Inflammatory macrophage treated with lipopolysaccharide for 1 hour (primary cell): ENCODE results near the gene SIGMAR1.

Experiments
- DNase-seq, 2 donors: peaks; one replicate each; pipeline ENCODE4 v3.0.0-alpha.2; 2020 to 2022

SIGMAR1 gene

DNA sequence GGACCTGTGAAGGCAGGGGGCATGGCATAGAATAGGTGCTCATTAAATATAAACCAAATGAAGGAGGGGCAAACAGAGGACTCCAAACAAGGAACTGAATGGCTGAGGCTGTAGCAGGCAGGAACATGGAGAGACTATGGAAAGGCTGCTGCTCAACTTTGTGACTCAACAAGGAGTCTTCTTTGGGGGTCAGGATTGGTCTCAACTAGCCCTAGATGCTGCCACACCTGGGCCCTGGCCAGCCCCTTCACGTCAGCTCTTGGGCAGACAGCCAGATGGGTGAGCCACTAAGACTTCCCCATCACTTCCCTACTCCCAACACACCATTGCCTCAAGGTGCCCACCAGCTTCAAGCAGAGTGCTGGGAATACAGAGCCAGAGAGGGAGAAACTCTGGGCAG is 36.7 kb downstream of the SIGMAR1 start:
- DNase-seq: no peak

DNA sequence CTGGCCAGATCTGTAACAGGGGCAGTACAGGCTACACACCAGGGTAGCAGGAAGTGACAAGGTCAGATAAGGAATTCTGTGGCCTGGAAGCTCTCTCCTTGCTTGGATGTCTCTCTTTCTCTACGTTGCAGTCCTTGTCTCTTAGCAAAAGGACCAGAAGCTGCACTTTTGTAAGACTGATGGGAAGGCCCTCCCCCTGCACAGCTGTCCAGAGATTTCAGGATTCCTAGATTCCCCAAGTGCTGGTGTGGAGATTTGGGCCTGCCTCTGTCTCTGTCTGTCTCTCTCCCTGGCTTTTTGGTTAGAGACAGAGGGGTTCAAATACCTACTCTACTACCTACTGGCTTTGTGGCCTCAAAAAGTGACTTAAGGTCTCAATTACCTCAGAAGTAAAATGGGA is 38.0 kb downstream of the SIGMAR1 start:
- no peak for DNase-seq

DNA sequence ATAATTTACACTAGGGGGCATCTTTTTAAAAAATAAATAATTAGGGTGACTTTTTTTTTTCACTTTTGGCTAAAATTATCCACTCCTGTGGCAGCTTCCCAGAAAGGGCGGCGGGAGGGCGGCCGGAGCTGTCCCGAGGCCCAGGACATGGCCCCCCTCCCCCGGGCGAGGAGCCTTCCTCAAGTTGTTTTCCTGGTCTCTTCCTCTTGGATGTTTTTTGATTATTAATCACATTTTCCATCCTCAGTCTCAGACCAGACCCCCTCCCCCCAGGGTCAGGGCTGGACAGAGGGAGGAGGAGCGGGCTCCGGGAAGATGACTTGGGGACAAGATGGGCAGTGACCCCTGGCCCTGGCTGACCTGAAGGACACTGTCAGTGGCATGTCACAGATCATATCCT is 43.4 kb downstream of the SIGMAR1 start:
- DNase-seq: no peak

DNA sequence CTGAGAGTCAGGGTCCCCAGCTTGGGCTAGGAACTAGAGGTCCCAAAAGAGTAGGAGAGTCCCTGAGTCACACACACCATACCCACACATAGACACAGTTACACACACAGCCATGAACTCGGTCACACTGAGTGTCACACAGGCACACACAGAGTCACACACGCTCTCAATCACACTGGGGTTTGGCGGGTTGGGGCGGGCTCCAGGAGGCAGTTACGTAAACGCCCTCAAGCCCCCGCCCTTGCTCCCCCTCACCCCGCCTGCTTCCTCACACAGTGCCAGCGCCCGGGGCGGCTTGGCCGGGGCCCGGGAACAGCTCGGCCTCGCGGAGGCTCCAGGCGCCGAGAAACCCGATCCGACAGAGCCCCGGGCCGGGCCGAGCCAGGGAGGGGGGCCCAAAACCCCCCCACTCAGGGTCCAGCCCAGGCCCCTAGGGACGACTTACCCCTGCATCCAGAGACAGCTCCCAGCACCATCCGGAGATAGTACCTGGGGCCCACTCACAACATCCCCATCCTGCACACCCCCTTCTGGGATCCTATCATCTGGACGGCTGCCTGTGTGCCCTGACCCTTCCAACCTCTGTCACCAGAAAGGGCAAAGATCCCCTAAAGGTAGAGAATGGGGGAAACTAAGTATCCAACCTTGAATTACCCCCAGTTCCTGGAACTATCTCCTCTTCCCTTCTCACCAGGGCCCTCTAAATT is 44.5 kb downstream of the SIGMAR1 start:
- DNase-seq: peak in 1 of 2 donors; percentile 35

DNA sequence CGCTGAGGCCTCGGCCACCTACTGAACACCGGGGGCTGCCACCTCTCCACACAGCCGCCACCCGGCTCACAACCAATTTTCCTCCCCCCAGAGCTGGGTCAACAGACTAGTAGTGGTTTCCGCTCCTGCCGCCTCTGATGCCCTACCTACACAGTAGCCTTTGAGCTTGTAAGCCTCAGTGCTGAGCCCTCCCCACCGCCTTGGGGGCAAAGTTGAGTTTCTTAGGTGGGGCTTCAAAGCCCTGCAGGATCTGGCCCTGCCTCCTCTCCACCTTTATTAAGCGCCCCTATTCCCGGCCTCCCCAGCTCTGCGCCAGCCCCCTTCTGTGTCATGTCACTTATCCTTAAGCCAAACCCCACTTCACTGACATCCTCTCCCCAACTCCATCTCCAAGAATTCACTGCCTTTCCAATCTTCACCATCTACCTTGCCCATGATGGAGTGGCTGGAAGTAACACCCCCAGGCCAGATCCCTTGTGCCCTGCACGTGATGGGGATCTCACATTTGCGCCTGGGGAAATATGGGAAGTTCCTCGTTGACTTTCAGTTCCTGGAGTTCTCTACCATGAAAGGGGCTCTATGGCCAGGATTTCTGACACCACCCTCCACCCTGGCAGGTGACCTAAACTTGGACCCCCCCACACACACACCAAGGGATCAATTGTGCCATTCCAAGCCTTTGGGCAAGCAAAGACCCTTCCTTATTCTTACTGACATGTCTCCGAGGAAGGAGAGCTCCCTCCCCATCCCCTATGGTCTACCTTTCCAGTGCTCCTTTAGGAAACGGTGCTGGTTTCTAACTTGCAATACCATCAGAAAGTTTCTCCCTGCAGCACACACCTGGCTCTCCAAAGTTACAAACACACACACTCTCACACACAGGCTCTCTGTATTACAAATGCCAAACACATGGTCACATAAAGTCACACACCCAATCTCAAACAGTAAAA is 45.4 kb downstream of the SIGMAR1 start:
- peak; percentile 52 to 57 for DNase-seq

DNA sequence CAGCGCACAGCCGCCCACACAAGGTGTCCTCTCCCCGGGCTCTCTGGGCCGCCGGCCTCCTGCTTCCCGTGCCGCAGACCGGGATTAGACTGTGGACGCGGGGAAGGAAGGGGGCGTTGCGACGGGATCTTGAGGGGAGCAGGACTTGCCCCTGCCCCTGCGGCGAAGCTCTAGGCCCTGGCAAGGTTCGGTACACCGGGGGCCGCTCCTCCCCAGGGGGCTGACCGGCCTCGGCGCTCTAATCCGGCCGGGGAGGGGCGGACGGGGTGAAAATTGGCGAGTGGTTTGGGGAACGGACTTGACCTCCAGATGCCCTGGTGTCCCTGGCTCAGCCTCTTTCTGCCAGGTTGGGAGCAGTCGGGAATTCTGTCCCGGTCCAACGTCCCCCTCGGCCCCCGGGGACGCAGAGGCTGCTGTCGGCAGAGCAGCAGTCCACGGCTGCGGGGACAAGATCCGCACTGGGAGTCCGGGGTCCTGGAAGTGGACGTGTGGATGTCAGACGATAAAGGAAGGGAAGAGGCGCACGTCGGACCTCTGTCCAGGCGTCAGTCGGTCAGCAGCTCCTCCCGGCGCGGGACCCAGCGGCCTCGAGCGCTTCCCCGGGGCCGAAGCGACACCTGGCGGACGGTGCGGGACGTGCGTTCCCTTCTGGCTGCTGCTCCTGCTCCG is 46.2 kb downstream of the SIGMAR1 start:
- peak; percentile 65 to 91 for DNase-seq

DNA sequence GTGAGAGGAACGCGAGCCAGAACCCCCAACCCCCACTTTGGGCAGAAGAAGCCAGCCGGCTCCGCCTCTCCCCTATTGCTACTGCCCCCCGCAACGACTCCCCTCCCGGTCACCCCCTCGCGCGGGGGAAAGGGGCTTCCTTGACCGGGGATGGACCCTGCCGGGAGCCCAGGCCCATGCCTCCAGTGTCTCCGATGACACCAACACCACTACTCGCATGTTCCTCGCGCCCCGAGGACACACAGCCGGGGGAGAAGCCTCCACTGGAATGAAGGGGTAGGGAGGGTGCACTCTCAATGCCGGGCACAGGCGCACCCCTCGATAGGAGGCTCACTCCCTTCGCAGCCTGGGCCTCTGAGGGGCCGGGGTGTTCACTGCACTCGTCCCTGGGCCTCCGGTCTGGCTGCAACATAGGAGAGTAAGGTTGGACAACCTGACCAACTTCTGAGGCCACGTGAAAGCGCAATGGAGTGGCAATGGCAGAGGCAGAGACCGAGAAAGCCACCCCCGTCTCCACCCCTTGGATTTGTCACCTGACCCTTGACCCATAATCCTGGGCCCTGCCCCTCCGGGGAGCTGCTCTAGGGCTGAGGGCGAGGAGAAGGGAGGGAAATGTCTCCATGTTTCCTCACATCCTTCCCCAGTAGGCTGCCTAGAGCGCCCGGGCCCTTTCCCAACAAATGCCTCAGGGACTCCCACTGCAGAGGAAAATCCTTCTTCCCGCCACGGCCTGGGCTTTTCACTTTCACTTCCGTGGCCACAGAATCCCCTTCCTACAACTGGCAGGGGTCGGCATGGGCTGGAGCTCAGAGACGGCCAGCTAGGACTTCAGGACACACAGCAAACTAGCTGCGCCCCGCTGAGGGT is 47.0 kb downstream of the SIGMAR1 start:
- DNase-seq: peak; percentile 19 to 47

DNA sequence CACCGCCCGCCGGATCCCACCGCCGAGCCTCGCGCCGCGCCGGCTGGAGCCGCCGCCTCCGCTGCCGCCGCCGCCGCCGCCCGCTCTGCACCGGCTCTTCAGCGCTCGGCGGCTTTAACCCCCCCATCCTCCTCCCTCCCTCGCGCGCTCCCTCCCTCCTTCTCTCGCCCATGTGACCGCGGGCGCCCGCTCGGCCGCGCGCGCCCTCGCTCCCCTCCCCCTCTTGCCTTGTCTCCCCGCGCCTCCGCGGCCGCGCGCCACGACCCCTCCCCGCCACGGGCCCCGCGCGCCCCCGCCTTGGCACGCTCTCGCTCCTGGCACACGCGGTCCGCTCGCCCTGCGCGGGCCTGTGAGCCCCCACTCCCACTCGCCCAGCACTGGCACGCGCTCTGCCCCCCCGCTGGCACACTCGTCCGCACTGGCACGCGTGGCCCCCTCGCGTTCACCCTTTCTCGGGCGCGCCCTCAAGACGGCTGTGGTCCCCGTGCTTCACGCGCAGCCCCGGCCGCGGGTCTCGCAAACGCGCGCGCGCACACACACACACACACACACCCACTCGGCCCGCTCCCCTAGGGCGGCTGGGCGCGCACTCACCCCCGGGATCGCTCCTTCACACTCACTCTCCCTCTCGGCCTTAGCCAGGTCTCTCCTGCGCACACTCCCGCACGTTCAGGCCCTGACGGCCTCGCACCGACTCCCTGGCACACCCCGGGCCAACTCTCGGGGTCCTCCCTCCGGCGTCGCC is 47.8 kb downstream of the SIGMAR1 start, which contains the start of gene CNTFR:
TSS of gene CNTFR (minus strand) at position 89 of the 745 bp plus-strand sequence. CDS start 20,743 bp downstream, outside the sequence.
- no peak for DNase-seq

DNA sequence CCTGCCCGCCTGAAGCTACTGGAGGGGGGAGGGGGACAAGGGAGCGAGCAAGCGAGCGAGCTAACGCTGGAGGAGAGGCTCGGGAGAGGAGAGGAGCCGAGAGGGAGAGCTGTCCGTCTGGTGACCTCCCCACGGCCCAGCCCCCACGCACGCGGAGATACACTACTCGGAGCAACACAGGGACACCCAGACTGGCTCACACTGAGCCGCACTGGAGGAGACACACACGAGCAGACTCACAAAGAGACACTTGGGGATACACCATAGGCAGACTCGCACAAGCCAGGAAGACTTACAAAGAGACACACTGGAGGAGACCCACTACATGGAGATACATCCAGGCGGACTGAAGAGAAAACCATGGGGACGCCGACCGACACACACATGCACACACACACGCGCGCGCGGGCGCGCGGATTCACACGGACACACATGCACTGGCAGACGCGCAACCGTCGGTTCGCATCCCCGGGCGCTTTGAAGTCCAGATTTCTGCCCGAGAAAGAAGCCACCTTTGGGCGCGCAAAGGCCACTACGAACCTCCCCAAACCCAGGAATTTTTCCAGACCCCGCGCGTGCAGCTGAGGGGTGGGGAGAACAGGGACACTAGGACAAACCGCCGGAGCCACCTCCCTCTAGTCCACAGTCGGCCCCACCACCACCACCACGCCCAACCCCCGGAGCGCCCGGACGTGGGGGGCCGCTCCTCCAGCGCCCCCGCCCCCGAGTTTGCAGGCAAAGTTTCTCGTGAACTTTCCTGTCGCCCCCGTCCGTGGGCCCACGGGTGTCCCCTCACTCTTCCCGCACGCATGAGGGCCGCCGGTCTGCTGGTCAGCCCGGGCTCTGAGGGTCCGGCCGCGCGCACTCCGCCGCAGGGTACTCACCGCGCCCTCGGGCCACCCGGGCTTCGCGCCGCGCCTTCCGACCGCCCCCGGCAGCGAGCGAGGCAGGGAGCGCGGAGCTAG is 48.6 kb downstream of the SIGMAR1 start:
- no peak for DNase-seq

DNA sequence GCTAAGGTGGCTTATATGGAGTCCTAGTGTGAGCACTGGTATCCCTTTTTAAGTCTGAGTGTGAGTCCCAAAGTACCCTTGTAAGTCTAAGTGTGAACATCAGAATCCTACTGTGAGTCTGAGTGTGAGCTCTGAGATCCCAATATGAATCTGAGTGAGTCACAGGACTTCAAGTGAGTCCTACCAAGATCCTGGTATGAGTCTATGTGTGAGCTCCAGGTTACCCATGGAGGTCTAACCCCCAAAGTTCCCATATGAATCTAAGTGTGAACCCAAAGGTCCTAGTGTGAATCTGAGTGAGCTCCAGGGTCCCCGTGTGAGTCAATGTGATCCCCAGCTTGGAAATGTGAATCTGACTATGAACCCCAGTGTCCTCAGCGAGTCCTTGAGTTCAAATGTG is 50.3 kb downstream of the SIGMAR1 start:
- no peak for DNase-seq

DNA sequence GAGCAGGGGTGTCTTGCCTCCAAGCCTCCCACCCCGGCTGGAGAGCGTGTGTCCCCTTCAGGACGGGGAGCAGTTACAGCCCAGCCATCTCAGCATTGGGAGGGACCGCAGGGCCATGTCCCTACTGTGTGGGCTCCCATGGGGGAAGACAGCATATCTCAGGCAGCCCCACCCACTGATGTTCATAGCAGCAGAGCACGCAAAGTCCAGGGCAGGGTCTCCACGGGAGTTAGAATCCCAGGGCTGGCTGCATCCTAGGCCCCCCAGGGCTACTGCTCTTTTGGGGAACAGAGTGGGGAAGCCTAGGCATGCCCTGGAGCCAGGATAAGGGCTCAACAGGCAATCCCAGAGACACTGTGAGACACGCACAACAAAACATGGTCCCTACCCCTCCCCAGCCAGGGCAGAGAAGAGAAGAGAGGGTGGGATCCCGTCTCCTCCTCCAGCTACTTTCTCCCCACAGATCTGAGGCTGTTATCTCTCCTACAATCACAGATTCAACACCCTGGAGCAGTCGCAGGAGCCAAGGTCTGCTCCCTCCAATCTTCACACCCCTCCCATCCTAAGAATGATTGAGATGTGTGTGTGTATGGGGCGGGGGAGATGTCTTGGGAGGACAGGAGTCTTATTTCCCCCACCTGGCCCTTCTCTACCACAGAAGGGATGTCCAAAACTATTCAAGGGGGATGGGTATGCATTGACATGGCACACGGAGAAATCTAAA is 51.5 kb downstream of the SIGMAR1 start:
- DNase-seq: no peak

DNA sequence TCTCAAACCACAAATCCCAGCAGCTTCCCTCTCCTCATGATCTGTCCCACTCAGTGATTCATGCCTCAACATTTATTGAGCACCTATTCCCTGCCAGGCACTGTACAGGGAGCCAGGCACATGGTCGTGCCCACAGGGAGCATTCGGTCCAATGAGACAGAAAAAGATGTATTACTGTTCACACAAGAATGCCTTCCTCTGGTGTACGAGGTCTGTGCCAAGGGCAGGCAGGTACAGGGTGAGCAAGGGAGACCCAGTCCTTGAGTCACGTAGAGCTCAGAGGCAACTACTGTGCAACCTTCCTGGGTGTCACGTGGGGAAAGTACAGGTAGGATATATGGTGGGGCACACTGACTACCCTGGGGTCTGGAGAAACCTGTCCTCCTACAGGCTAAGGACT is 52.6 kb downstream of the SIGMAR1 start:
- DNase-seq: no peak
